ENCODE data around the gene GRHL1.

DNA sequence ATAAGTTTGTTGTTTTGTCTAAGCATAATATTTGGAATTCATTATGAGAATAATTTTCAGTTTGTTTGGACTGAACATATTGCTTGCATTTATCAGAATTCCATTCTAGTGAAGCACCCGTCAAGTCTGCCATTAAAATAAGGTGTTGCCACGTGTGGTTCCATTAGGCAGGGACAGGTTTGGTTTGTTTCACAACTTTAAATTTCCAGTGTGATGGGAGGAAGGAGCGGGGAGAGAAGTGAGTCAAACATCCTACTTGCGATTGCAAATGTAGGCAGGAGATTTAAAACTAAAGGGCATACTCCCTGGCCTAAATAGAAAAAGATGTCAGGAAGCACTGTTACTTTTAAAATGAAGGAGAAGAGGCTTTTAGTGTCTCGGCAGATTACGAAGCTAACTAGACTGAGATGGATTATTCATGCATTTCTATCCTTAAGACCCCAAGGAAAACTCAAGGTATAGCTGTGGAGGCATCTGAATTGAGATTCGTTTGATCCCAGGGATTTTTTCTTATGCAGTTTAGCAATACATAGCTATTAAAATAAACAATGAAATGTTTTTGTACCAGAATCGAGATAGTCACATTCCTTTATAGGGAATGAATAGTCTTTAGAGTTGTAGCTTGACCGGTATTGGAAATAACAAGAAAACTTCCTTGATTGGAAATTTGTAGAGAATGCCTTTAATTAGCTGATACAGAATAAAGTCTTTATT lies 19.8 kb downstream of the GRHL1 start:
- no peak for TF ChIP-seq EZH2phosphoT487 (IDR thresholded peaks at IDR 0.05; ENCODE audit: borderline replicate concordance, low read length)
- TF ChIP-seq, protein P1, sequence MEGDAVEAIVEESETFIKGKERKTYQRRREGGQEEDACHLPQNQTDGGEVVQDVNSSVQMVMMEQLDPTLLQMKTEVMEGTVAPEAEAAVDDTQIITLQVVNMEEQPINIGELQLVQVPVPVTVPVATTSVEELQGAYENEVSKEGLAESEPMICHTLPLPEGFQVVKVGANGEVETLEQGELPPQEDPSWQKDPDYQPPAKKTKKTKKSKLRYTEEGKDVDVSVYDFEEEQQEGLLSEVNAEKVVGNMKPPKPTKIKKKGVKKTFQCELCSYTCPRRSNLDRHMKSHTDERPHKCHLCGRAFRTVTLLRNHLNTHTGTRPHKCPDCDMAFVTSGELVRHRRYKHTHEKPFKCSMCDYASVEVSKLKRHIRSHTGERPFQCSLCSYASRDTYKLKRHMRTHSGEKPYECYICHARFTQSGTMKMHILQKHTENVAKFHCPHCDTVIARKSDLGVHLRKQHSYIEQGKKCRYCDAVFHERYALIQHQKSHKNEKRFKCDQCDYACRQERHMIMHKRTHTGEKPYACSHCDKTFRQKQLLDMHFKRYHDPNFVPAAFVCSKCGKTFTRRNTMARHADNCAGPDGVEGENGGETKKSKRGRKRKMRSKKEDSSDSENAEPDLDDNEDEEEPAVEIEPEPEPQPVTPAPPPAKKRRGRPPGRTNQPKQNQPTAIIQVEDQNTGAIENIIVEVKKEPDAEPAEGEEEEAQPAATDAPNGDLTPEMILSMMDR (IDR thresholded peaks at IDR 0.05; ENCODE audit: low read depth, low read length, poor library complexity, severe bottlenecking), result no peak
